Urothelium cell line (cell line): ENCODE data around the gene FBXO41.
"Not testable (repeated sequence)": the region's sequence is repeated elsewhere in the genome, so short reads cannot be mapped to it uniquely, and the experiment has no call there.

Source experiments
- DNase-seq: peaks from one replicate; pipeline ENCODE4 v3.0.0; 2011; ENCODE audit warnings: low spot score, mixed read lengths
- FAIRE-seq: peaks from 2 replicates; lab custom pipeline; 2011; peaks lifted over from hg19 to GRCh38; lab: Jason Lieb, UNC

The FBXO41 gene

DNA sequence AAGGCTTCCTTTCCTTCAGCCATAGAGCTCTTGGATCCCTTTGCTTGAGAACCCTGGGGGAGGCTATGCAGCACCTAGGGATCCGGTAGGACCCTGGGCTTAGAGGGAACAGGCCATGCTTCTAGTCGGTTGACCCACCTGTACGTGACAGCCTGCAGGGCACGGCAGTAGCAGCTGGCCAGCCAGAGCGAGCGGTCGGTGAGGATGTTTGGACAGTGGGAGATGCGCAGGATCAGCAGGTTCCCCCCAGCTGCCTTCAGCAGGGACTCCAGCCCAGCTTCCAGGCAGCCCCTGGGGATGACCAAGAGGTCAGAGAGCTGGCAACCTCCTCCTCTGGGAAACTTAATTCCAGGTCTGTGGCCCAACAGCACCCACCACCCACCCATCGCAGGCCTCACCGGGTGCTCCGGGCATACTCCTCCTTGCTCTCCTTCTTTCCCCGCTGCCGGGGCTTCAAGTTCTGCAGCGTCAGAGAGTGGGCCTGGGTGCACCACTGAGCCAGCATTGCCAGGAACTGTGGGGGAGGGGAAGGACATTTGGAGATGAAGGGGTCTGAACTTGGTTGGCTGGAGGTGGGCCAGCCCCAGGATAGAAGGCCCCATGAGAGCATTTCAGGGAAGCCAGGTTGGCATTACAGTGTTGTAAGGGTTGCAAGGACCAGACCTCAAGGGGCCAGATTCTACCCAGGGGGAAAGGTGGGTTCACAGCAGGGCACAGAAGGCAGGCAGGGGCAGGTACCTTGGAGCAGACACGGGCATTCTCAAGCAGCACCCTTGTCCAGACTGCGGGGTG, 20.5 kb downstream of the FBXO41 start:
- DNase-seq, result no peak
- no peak for FAIRE-seq

DNA sequence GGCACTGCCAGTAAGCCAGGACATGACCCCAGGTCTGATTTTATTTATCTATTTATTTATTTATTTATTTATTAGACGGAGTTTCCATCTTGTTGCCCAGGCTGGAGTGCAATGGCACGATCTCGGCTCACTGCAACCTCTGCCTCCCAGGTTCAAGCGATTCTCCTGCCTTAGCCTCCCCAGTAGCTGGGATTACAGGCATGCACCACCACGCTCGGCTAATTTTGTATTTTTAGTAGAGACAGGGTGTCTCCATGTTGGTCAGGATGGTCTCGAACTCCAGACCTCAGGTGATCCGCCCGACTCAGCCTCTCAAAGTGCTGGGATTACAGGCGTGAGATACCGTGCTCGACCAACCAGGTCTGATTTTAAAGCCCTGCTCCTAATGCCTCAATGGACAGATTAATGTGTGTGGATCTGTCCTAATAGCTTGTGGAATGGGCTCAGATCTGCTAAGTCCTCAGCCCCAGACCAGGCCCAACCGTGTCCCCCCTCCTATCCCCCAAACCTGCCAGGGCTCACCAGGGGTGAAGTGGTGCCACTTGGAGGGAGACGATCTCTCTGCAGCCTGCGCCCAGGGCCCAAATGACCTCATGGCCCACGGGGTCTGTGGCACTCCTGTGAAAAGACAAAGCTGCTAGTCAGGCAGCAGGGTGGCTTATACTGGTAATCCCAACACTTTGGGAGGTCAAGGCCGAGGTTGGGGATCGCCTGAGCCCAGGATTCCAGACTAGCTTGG, 21.4 kb downstream of the FBXO41 start:
- DNase-seq, FAIRE-seq: not testable (repeated sequence)

GRCh38 chr2:73262108-73262651, 22.1 kb downstream of the FBXO41 start:
- DNase-seq (no peak), FAIRE-seq (no peak)

- no peak for FAIRE-seq
- DNase-seq, result peak; percentile 66
Observed at GRCh38 chr2:73260338-73260984, 23.8 kb downstream of the FBXO41 start.

DNA sequence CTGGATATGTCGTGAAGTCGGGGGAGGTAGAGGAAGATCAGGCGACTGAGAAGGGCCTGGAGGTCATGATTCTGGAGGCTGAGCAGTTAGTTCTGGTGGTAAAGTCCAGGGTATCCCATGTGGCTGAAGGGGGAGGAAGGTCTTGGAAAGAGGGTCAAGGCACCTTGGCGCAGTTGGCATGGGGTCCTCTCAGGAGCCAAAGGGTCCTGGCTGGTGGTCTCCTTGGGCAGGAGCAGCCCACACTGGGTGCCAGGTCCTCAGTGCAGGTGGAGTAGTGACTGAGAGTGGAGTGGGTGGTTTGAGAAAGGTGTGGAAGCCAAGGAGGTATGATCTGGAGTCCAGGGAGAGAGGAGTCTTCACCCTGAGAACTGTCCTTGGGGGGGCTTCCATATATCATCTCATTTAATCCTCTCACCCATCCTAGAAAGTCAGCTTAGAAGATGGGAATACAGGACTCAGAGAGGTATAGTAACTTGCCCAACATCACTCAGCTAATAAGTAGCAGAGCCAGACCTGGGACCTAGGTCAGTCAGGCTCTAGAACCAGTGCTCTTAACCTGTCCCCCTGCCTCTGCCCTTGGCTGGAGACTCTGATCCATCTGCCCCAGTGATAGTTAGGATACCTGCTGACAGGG, 24.5 kb downstream of the FBXO41 start:
- FAIRE-seq, result no peak
- no peak for DNase-seq

DNA sequence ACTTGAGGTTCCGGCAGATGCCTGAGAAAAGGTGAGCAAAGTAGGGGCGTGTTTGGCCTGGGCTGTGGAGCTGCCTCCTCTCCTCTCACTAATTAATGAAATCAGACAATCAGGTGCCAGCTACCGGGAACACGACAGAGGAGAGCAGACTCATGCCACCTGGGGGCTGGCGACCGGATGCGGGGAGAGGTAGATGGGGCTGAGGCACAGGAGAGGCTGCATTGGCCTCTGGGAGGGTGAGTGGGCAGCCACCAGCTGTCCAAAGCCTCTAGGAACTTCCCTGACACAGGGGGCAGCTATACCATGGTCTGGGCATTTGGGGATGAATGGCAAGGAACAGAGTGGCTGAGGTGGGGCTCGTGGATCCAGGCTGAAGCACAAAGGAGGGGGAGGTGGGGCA, 25.0 kb downstream of the FBXO41 start:
- FAIRE-seq, result no peak
- no peak for DNase-seq

GRCh38 chr2:73258913-73259215, 25.4 kb downstream of the FBXO41 start:
- DNase-seq (no peak), FAIRE-seq (no peak)

- DNase-seq (no peak), FAIRE-seq (no peak)
Observed at GRCh38 chr2:73258186-73258912, 25.9 kb downstream of the FBXO41 start.

GRCh38 chr2:73257425-73258125, 26.7 kb downstream of the FBXO41 start:
- DNase-seq, result no peak
- FAIRE-seq, result no peak

- DNase-seq, result no peak
- FAIRE-seq, result no peak
Observed at GRCh38 chr2:73257021-73257420, 27.3 kb downstream of the FBXO41 start.

DNA sequence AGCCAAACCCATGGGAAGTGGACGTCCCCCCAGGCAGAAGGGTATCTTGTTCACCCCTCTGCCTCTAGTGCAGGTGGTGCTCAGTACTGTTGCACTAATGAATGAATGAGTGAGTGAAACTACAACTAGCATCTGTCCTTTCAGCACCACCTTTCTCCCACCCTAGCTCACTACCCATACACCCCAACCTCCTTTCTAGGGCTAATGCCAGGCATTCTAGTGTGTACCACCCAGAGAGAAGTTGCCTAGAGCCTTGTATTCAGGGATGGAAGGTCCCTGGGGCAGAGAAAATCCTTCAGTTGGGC, 27.7 kb downstream of the FBXO41 start:
- peak; percentile 76 for FAIRE-seq
- no peak for DNase-seq

DNA sequence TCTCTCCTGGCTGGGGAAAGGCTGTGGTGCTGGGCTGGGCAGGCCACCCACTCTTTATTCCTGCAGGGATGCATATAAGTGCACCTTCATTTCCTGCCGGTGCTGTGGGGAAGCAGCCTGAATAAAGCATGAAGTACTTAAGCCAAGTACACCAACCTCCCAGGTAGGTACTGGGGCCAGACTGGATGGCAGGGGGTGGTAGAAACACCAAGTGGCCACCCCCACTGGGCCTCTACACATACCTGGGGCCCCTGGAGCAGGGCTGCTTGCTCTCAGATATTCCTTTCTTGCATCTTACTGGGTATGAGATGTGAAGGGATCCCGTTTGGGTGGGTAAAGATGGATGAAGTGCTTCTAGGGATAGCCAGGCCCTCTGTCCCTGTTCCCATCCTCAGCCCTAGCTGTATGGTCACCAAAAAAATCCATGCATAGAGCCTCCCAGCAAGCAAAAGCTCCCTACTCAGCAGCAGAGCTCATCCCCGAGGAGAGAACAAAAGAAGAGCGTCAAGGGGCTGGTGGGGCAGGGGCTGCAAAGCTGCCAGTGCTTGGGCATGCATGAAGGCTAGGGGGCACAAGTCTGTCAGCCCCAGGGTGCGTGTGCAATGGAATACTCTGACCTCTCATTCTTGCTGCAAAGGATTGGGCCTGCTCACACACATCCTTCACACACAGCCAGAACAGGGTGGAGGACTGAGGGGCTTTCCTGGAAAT, 28.2 kb downstream of the FBXO41 start:
- FAIRE-seq, result peak; percentile 17
- DNase-seq, result no peak

DNA sequence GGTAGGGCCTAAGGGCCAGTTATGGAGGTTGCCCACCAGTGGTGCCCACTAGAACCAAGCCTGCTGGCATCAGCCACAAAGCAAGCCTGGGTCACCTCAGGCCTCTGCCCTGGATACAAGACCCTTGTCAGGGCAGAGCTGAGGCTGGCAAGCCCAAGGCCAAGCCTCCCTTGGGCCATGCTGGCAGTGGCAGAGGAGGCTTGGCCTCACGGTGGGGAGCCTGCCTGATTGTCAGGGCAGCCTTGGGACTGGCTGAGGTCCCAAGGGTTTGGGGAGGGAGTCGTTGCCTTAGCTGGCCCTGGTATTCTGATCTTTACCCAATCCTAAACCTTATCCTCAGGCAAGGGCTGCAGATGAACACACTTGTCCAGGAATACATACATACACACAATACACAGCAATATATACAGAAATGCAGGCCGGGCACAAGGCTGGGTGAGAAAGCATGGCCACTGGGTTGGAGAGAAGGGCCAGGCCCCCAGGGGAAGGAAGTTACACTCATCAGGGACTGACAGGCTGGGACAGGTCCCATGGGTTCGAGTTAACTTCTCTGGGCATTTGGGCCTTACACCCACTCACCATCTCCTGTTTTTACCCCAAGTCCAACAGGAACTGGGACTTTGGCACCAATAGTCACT, 29.2 kb downstream of the FBXO41 start:
- no peak for DNase-seq
- FAIRE-seq, result no peak

DNA sequence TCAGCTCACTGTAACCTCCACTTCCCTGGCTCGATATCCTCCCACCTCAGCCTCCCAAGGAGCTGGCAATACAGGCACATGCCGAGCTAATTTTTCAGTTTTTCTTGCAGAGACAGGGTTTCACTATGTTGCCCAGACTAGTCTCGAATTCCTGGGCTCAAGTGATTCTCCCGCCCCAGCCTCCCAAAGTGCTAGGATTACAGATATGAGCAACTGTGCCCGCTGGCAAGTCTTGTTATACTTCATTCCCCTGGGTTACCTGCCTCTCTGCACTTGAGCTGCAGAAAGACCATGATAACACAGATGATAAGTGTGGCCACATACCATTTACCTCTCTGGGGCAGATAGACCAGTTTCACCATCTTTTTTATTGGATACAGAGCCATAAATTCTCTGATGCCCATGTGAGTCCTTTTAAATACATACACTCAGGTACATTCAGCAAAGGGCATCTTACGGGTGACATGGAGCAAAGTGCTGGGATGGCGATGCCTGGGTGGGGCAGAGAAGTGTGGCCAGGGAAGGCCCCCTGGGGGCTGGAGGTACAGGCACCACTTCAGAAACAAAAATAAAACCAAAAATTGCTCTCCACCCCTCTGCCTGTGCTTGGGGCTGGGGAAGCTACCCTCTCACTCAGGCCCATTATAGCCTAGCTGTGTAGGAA, 29.8 kb downstream of the FBXO41 start:
- no peak for DNase-seq
- peak; percentile 40 for FAIRE-seq

GRCh38 chr2:73253901-73254300, 30.4 kb downstream of the FBXO41 start:
- no peak for FAIRE-seq
- no peak for DNase-seq

GRCh38 chr2:73253400-73253799, 30.9 kb downstream of the FBXO41 start:
- no peak for FAIRE-seq

DNA sequence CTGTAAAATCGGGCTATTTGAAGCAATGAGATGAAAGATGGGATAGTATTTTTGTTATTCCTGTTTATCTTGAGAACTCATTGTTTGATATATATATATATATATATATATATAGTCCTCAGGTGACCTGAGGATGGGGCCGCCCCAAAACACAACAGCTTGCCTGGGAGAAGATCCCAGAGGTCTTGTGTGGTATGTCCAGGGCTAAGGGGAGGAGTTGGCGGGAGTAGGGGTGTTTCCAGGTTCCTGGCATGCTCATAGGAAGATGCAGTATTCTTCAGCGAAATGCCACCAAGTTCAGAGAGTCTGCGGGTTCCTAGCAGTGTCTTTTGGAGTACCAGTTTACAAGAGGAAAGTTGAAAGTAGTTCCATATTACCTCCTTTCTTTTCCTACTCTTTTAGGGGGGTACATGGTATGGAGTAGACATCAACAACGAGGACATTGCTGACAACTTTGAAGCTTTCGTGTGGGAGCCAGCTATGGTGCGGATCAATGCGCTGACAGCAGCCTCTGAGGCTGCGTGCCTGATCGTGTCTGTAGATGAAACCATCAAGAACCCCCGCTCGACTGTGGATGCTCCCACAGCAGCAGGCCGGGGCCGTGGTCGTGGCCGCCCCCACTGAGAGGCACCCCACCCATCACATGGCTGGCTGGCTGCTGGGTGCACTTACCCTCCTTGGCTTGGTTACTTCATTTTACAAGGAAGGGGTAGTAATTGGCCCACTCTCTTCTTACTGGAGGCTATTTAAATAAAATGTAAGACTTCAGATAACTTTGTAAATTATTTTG, 31.8 kb downstream of the FBXO41 start:
- no peak for FAIRE-seq
- DNase-seq, result no peak

More at GRCh38 chr2:73253400-73253799, 30.9 kb downstream of the FBXO41 start:
- no peak for DNase-seq
